ENCODE data around the gene IFI27L2. TPM values are rescaled to one million over a fixed set of nuclear protein-coding genes. Genes with fewer than 3 reads are reported as not detected.

IFI27L2 gene
- total and polyA plus RNA-seq, 2 of the 8 experiments (the other 6 are each of a cell fraction or from before 2014, with no cell fraction given), result 14.0 to 69.6 TPM

DNA sequence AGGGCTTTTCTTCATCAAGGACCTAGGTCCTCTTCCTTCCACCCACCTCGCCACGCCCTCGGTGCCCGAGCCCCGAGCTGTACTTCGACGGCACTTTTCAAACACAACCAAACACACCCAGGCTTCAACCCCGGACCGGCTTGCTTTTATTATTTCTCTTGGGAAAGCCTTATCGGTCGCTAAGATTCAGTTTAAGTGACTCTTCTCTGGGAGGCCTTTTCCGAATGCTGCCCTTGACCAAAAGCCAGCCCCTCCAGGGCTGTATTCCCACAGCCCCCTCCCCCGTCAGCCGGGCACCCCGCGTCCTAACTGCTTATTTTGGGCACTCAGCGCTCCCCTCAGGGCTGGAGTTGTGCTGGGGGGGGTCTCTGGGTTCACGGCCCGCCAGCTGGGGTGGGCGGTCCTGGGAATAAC, 44.1 kb upstream of the IFI27L2 start:
- H2BK15ac ChIP-seq (ENCODE audit: low read length), result no peak overlapping the region
- H3K4me2 ChIP-seq (ENCODE audit: insufficient read depth in 1 of 2, low read depth in 2 of 2, low read length in 2 of 2), result peak overlapping the region; percentile 77 to 97
- no peak overlapping the region for H4K8ac ChIP-seq (ENCODE audit: extremely low read depth, insufficient read depth, low read length)
- ChIA-PET POLR2A (ENCODE audit: partially characterized antibody) (interaction anchor here (0.6 to 1.7 kb wide), 2 partner anchors 9 to 949 kb away, joined by 3 to 6 read pairs; no protein-coding TSS in a partner anchor), CTCF (ENCODE audit: partially characterized antibody) (interaction anchor here (1.1 kb wide), 1 partner anchor 134 kb away, joined by 5 read pairs; no protein-coding TSS in a partner anchor)
- H2BK12ac ChIP-seq (ENCODE audit: low read depth, low read length), result no peak overlapping the region
- no peak overlapping the region for H3K4ac ChIP-seq (replicated peaks; ENCODE audit: insufficient read length, low read depth, low read length)
- no peaks in the 10 kb centered on the region; a peak in 1 of 8 replicates for H3K36me3 ChIP-seq (ENCODE audit: control insufficient read depth in 2 of 4, insufficient read depth in 4 of 4, low read length in 3 of 4)
- 0 out of 2 replicates have a peak overlapping the region, but pooled peaks have one; percentile 39 for H3K27ac ChIP-seq (ENCODE audit: low read depth, low read length)
- peak overlapping the region in 2 of 4 experiments; percentile 24 to 52; a peak in 3 of 7 replicates for H3K9ac ChIP-seq (replicated peaks in 1 of 4; ENCODE audit: extremely low read depth in 1 of 4, low read depth in 3 of 4, low read length in 3 of 4)
- no peak overlapping the region for H3K23ac ChIP-seq (ENCODE audit: insufficient read length)
- H3K27me3 ChIP-seq (replicated peaks in 1 of 4; ENCODE audit: control insufficient read depth in 3 of 4, extremely low read depth in 1 of 4, insufficient read depth in 3 of 4, low read length in 3 of 4), result peaks cover 0 to 4% (median 0%) of the 10 kb centered on the region in 4 experiments; a peak in 2 of 7 replicates
- H3K9me3 ChIP-seq (ENCODE audit: insufficient read depth in 2 of 2, low read depth in 1 of 2, low read length in 1 of 2), result no peaks in the 10 kb centered on the region
- H2BK5ac ChIP-seq (ENCODE audit: low read depth, low read length), result no peak overlapping the region
- H2AFZ ChIP-seq (ENCODE audit: low read length), result peak overlapping the region; percentile 85
- DNase-seq (ENCODE audit: low read depth in 1 of 2, low spot score in 2 of 2) (peak in 1 of 2 experiments; percentile 72), FAIRE-seq (no peak)
- 4% methylated on average over 17 of the region's 20 CpGs; no CpG with 5 or more reads in 1 of the 2 experiments for WGBS, 2 experiments (ENCODE audit: extremely low coverage in 1 of 2, insufficient coverage in 1 of 2, insufficient read length in 1 of 2, insufficient replicate concordance in 2 of 2, low coverage in 1 of 2, low lambda C conversion rate in 2 of 2, missing lambda C conversion rate in 1 of 2)
- H4K5ac ChIP-seq (ENCODE audit: insufficient read length, low read depth, low read length), result peak overlapping the region; percentile 36
- H2AK5ac ChIP-seq (ENCODE audit: low read depth, low read length), result no peak overlapping the region
- H3K14ac ChIP-seq (ENCODE audit: insufficient read length), result peak overlapping the region; percentile 72
- peaks cover 9% of the 10 kb centered on the region; the same call in 1 of the 2 replicates for H3K23me2 ChIP-seq (ENCODE audit: low read depth, low read length)
- peaks cover 0 to 6% (median 3%) of the 10 kb centered on the region in 4 experiments; a peak in 5 of 7 replicates for H3K4me1 ChIP-seq (replicated peaks in 1 of 4; ENCODE audit: control insufficient read depth in 3 of 4, insufficient read depth in 4 of 4, low read length in 3 of 4)
- peak overlapping the region; percentile 67 to 97 (median 86) for H3K4me3 ChIP-seq (ENCODE audit: extremely low read depth in 1 of 4, insufficient read depth in 2 of 4, low read depth in 3 of 4, low read length in 4 of 4)
- H2BK20ac ChIP-seq (ENCODE audit: low read length), result no peak overlapping the region
- no peaks in the 10 kb centered on the region for H4K20me1 ChIP-seq (replicated peaks in 1 of 2; ENCODE audit: control insufficient read depth in 1 of 2, insufficient read depth in 2 of 2, low read length in 2 of 2)
- H3K18ac ChIP-seq (ENCODE audit: extremely low read depth, low read length), result no peak overlapping the region
- no peak overlapping the region for H3K56ac ChIP-seq (replicated peaks; ENCODE audit: insufficient read length, low read depth, low read length)
- no peak overlapping the region for H2BK120ac ChIP-seq (replicated peaks; ENCODE audit: low read depth, low read length)
- no peaks in the 10 kb centered on the region for H3K79me1 ChIP-seq (ENCODE audit: low read depth, low read length)
- peaks cover 0 to 10% of the 10 kb centered on the region in 2 experiments; a peak in 1 of 4 replicates for H3K79me2 ChIP-seq (ENCODE audit: control insufficient read depth in 1 of 2, insufficient read depth in 2 of 2, low read length in 2 of 2)
- peak overlapping the region; percentile 11 for H4K91ac ChIP-seq (replicated peaks; ENCODE audit: insufficient read length, low read length)
- no peak for TF ChIP-seq RNF2 (IDR thresholded peaks at IDR 0.05; ENCODE audit: borderline replicate concordance, low read depth, low read length, missing control alignments, poor library complexity, severe bottlenecking)
- no peak for TF ChIP-seq SP1 (IDR thresholded peaks at IDR 0.05; ENCODE audit: low read depth, low read length)
- TF ChIP-seq RXRA (IDR thresholded peaks at IDR 0.05; ENCODE audit: insufficient read depth, low read depth, low read length), result no peak
- no peak for TF ChIP-seq CEBPB (IDR thresholded peaks at IDR 0.05; ENCODE audit: low read depth, low read length)
- TF ChIP-seq BCL11A (IDR thresholded peaks at IDR 0.05; ENCODE audit: low read depth in 2 of 2, low read length in 2 of 2), result no peak
- TF ChIP-seq, protein P1, sequence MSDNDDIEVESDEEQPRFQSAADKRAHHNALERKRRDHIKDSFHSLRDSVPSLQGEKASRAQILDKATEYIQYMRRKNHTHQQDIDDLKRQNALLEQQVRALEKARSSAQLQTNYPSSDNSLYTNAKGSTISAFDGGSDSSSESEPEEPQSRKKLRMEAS (IDR thresholded peaks at IDR 0.05), result 0 out of 2 replicates have a peak, but pooled peaks have one; percentile 22
- TF ChIP-seq ASH2L (IDR thresholded peaks at IDR 0.05; ENCODE audit: low read length), result peak; percentile 36
- peak in 1 of 2 experiments; percentile 27; a peak in 1 of 4 replicates for TF ChIP-seq SIN3A (conservative IDR thresholded peaks at IDR 0.05 in 1 of 2, IDR thresholded peaks at IDR 0.05 in 1 of 2; ENCODE audit: low read depth in 1 of 2, low read length in 2 of 2)
- TF ChIP-seq PHF8 (conservative IDR thresholded peaks at IDR 0.05; ENCODE audit: low read depth, low read length), result 0 out of 2 replicates have a peak, but pooled peaks have one; percentile 32
- peak; percentile 50 for TF ChIP-seq KDM4A (IDR thresholded peaks at IDR 0.05; ENCODE audit: low read depth, low read length, severe bottlenecking)
- no peak for TF ChIP-seq SIX5 (IDR thresholded peaks at IDR 0.05; ENCODE audit: low read depth, low read length)
